Endothelial cell of umbilical vein (primary cell): ENCODE data around the gene MOCOS. TPM values are rescaled to one million over a fixed set of nuclear protein-coding genes. Genes with fewer than 3 reads are reported as not detected.

Experiments used
- BruUV-seq: library from RNA; stranded (reverse); fragments of 400-500 nt; replicated peaks from 2 replicates; lab custom pipeline; 2021; lab: Mats Ljungman, UMichigan
- CTCF ChIA-PET: fragments of 300-600, 350-600 bp; sonication (Branson Sonifier 250); formaldehyde crosslinking; loops from one replicate; lab custom pipeline; 2021; ENCODE audit warnings: antibody characterized with exemption, inconsistent platforms; lab: Charles Lee
- POLR2A ChIA-PET: fragments of 300-600, 350-600 bp; sonication (Branson Sonifier 250); formaldehyde crosslinking; loops from one replicate; lab custom pipeline; 2021; ENCODE audit warnings: antibody characterized with exemption, inconsistent platforms; lab: Charles Lee
- DNase-seq: peaks from one replicate; pipeline ENCODE4 v3.0.0-alpha.2; 2011; ENCODE audit warnings: low read depth, low spot score
- FAIRE-seq: peaks from 2 replicates; lab custom pipeline; 2011; peaks lifted over from hg19 to GRCh38; lab: Jason Lieb, UNC
- H2AFZ ChIP-seq: 2 replicates; pipeline ENCODE4 v1.6.0; 2012; ENCODE audit warnings: low read depth, low read length, control low read depth, inconsistent platforms
- H3K27ac ChIP-seq: 2 replicates; pipeline ENCODE4 v1.5.1; 2011; ENCODE audit warnings: low read depth, mild to moderate bottlenecking, control low read depth, low read length, moderate library complexity; ENCODE audit not compliant: insufficient read depth
- H3K27me3 ChIP-seq, 2 experiments: 2 replicates each; pipeline versions ENCODE4 v1.6.0 to v1.6.1; 2011; ENCODE audit warnings: low read length in 2 of 2, mixed read lengths in 1 of 2; ENCODE audit not compliant: control insufficient read depth in 2 of 2, insufficient read depth in 2 of 2
- H3K36me3 ChIP-seq, 2 experiments: 2 replicates in 1 of 2; 3 replicates in 1 of 2; pipeline ENCODE4 v1.5.1; 2011; ENCODE audit warnings: low read length in 2 of 2, mild to moderate bottlenecking in 1 of 2, moderate library complexity in 1 of 2; ENCODE audit not compliant: control insufficient read depth in 2 of 2, insufficient read depth in 2 of 2; ENCODE audit errors: extremely low read depth in 1 of 2
- H3K4me1 ChIP-seq: 3 replicates; pipeline ENCODE4 v1.5.1; 2011; ENCODE audit warnings: mild to moderate bottlenecking, low read length; ENCODE audit not compliant: control insufficient read depth, insufficient read depth; ENCODE audit errors: extremely low read depth
- H3K4me2 ChIP-seq: 2 replicates; pipeline ENCODE4 v1.6.1; 2011; ENCODE audit warnings: low read length, control low read depth, mixed read lengths; ENCODE audit not compliant: insufficient read depth
- H3K4me3 ChIP-seq, 3 experiments: fragments of 200-600 bp in 1 of 3; sonication (generic), shearing (Covaris generic) in 1 of 3; replicated peaks in 1 of 3; 2 replicates each; pipeline ENCODE4 v1.5.1; 2011 to 2016; ENCODE audit warnings: control low read depth in 3 of 3, low read length in 3 of 3, mild to moderate bottlenecking in 2 of 3, inconsistent platforms in 1 of 3, low read depth in 1 of 3, moderate library complexity in 1 of 3; ENCODE audit not compliant: insufficient read depth in 1 of 3
- H3K79me2 ChIP-seq: 2 replicates; pipeline ENCODE4 v1.6.0; 2012; ENCODE audit warnings: low read length, inconsistent platforms; ENCODE audit not compliant: control insufficient read depth, insufficient read depth
- H3K9ac ChIP-seq: replicated peaks from 2 replicates; pipeline ENCODE3; 2011; ENCODE audit warnings: low read length, control low read depth; ENCODE audit not compliant: insufficient read depth; ENCODE audit errors: extremely low read depth
- H3K9me1 ChIP-seq: replicated peaks from 3 replicates; pipeline ENCODE4 v1.6.0; 2011; ENCODE audit warnings: mild to moderate bottlenecking, low read length; ENCODE audit not compliant: control insufficient read depth, insufficient read depth; ENCODE audit errors: extremely low read depth
- H3K9me3 ChIP-seq: replicated peaks from 2 replicates; pipeline ENCODE4 v1.5.1; 2012; ENCODE audit warnings: low read length, inconsistent platforms; ENCODE audit not compliant: control insufficient read depth, insufficient read depth
- H4K20me1 ChIP-seq: replicated peaks from 2 replicates; pipeline ENCODE3; 2011; ENCODE audit warnings: mild to moderate bottlenecking, low read length; ENCODE audit not compliant: control insufficient read depth, insufficient read depth; ENCODE audit errors: extremely low read depth
- EZH2 ChIP-seq: IDR thresholded peaks from 2 replicates; pipeline ENCODE4 v1.6.1; 2012; ENCODE audit warnings: borderline replicate concordance, low read depth, mild to moderate bottlenecking, moderate library complexity, low read length, inconsistent platforms; ENCODE audit not compliant: severe bottlenecking
- FOS ChIP-seq: IDR thresholded peaks from 2 replicates; pipeline ENCODE4 v1.6.1; 2011; ENCODE audit warnings: mild to moderate bottlenecking, low read length, moderate library complexity, borderline replicate concordance; ENCODE audit not compliant: insufficient read depth
- GATA2 ChIP-seq: IDR thresholded peaks from 2 replicates; pipeline ENCODE4 v1.7.0; 2011; ENCODE audit warnings: low read depth, mild to moderate bottlenecking, moderate library complexity, mixed read lengths, low read length; ENCODE audit not compliant: insufficient read length, insufficient read depth
- JUN ChIP-seq: IDR thresholded peaks from 2 replicates; pipeline ENCODE4 v1.6.1; 2011; ENCODE audit warnings: borderline replicate concordance, low read depth; ENCODE audit not compliant: insufficient read length, insufficient read depth
- MYC ChIP-seq: IDR thresholded peaks from one replicate; pipeline ENCODE4 v1.6.1; 2011; ENCODE audit warnings: mild to moderate bottlenecking, low read depth, low read length
- POLR2A ChIP-seq: IDR thresholded peaks from 2 replicates; pipeline ENCODE4 v1.6.1; 2012; ENCODE audit warnings: low read depth, mild to moderate bottlenecking, control low read depth, low read length
- POLR2AphosphoS5 ChIP-seq: IDR thresholded peaks from 2 replicates; pipeline ENCODE4 v1.6.1; 2012; ENCODE audit warnings: low read depth, mild to moderate bottlenecking, control low read depth, low read length, moderate library complexity; ENCODE audit not compliant: insufficient read depth
- dilution Hi-C: fragments of 300-500 bp; cut with MboI; formaldehyde crosslinking; loops from one replicate; pipeline ENCODE4 v1.15.0; 2019; ENCODE audit warnings: low sequenced_read_pairs; ENCODE audit not compliant: extremely low pct_ligation_motif_present
- intact Hi-C: fragments of 100-400 bp; cut with micrococcal nuclease; formaldehyde crosslinking; loops from one replicate; pipeline ENCODE4 v1.10.0; 2022
- polyA plus RNA-seq, 4 experiments: library from polyadenylated mRNA; depleted of rRNA in 3 of 4; stranded (reverse) in 3 of 4; unstranded in 1 of 4; fragments of >200 nt; gene quantifications; 2 replicates each; pipeline versions ENCODE4 v1.2.1 to v1.2.3, GENCODE V29; 2011 to 2012; ENCODE audit warnings: missing spikeins in 1 of 4
- total RNA-seq: library from RNA; stranded (reverse); gene quantifications from 2 replicates; pipeline ENCODE4 v1.2.3, GENCODE V29; 2021
- TF ChIP-seq, protein P1 (sequence below), 2 donors: IDR thresholded peaks; 1 replicate in 1 of 2; 2 replicates in 1 of 2; pipeline ENCODE4 v1.5.1; 2011; ENCODE audit warnings: low read length in 2 of 2, mild to moderate bottlenecking in 2 of 2, moderate library complexity in 2 of 2, control low read depth in 1 of 2, inconsistent platforms in 1 of 2, low read depth in 1 of 2; ENCODE audit not compliant: insufficient read depth in 1 of 2; ENCODE audit errors: extremely low read depth in 1 of 2
- TF ChIP-seq, protein P2 (sequence below): IDR thresholded peaks from 2 replicates; pipeline ENCODE4 v1.6.1; 2011; ENCODE audit not compliant: insufficient read depth, insufficient read length

MOCOS gene
- total and polyA plus RNA-seq, 2 donors (not counting 3 experiments of a cell fraction or from before 2014, with no cell fraction given): 0.18 to 0.88 TPM

GRCh38 chr18:36300211-36300610 is 112.9 kb downstream of the MOCOS start:
- H3K4me2 ChIP-seq: no peak overlapping the region
- no peak overlapping the region for H3K27ac ChIP-seq
- H3K27me3 ChIP-seq: peaks cover 29 to 54% of the 10 kb centered on the region in 2 experiments
- peaks cover 10% of the 10 kb centered on the region for H3K4me1 ChIP-seq
- FAIRE-seq (no peak), DNase-seq (no peak)
- H3K36me3 ChIP-seq: no peaks in the 10 kb centered on the region
- no peak overlapping the region for H3K9ac ChIP-seq
- no peaks in the 10 kb centered on the region for H4K20me1 ChIP-seq
- H2AFZ ChIP-seq: no peak overlapping the region
- H3K4me3 ChIP-seq: no peak overlapping the region
- TF ChIP-seq, protein P1, sequence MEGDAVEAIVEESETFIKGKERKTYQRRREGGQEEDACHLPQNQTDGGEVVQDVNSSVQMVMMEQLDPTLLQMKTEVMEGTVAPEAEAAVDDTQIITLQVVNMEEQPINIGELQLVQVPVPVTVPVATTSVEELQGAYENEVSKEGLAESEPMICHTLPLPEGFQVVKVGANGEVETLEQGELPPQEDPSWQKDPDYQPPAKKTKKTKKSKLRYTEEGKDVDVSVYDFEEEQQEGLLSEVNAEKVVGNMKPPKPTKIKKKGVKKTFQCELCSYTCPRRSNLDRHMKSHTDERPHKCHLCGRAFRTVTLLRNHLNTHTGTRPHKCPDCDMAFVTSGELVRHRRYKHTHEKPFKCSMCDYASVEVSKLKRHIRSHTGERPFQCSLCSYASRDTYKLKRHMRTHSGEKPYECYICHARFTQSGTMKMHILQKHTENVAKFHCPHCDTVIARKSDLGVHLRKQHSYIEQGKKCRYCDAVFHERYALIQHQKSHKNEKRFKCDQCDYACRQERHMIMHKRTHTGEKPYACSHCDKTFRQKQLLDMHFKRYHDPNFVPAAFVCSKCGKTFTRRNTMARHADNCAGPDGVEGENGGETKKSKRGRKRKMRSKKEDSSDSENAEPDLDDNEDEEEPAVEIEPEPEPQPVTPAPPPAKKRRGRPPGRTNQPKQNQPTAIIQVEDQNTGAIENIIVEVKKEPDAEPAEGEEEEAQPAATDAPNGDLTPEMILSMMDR (IDR thresholded peaks at IDR 0.05; ENCODE audit: extremely low read depth in 1 of 2, insufficient read depth in 1 of 2, low read depth in 1 of 2, low read length in 2 of 2): no peak
- TF ChIP-seq, protein P2, sequence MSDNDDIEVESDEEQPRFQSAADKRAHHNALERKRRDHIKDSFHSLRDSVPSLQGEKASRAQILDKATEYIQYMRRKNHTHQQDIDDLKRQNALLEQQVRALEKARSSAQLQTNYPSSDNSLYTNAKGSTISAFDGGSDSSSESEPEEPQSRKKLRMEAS: no peak
- TF ChIP-seq POLR2AphosphoS5: no peak
- no peak for TF ChIP-seq JUN
- no peak for TF ChIP-seq FOS
- TF ChIP-seq MYC: no peak
- TF ChIP-seq POLR2A: no peak
- TF ChIP-seq EZH2: no peak
- no peak for TF ChIP-seq GATA2
- BruUV-seq: no TSS peak
- no peaks in the 10 kb centered on the region for H3K9me1 ChIP-seq
- H3K9me3 ChIP-seq: no peaks in the 10 kb centered on the region
- POLR2A ChIA-PET: no interaction called here
- CTCF ChIA-PET: no interaction called here
- no peaks in the 10 kb centered on the region for H3K79me2 ChIP-seq
- dilution Hi-C loops: no loop called here
- intact Hi-C loops: no loop called here
